HG03039 (cell line): Measurements from ENCODE around the gene RFT1.

ENCODE experiments used
- ATAC-seq: cut with Tn5 transposase; IDR thresholded peaks from one replicate; pipeline ENCODE4 v1.9.1; 2021; ENCODE audit warnings: mild to moderate bottlenecking, moderate library complexity; ENCODE audit not compliant: unreplicated experiment

RFT1 gene, protein sequence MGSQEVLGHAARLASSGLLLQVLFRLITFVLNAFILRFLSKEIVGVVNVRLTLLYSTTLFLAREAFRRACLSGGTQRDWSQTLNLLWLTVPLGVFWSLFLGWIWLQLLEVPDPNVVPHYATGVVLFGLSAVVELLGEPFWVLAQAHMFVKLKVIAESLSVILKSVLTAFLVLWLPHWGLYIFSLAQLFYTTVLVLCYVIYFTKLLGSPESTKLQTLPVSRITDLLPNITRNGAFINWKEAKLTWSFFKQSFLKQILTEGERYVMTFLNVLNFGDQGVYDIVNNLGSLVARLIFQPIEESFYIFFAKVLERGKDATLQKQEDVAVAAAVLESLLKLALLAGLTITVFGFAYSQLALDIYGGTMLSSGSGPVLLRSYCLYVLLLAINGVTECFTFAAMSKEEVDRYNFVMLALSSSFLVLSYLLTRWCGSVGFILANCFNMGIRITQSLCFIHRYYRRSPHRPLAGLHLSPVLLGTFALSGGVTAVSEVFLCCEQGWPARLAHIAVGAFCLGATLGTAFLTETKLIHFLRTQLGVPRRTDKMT

DNA sequence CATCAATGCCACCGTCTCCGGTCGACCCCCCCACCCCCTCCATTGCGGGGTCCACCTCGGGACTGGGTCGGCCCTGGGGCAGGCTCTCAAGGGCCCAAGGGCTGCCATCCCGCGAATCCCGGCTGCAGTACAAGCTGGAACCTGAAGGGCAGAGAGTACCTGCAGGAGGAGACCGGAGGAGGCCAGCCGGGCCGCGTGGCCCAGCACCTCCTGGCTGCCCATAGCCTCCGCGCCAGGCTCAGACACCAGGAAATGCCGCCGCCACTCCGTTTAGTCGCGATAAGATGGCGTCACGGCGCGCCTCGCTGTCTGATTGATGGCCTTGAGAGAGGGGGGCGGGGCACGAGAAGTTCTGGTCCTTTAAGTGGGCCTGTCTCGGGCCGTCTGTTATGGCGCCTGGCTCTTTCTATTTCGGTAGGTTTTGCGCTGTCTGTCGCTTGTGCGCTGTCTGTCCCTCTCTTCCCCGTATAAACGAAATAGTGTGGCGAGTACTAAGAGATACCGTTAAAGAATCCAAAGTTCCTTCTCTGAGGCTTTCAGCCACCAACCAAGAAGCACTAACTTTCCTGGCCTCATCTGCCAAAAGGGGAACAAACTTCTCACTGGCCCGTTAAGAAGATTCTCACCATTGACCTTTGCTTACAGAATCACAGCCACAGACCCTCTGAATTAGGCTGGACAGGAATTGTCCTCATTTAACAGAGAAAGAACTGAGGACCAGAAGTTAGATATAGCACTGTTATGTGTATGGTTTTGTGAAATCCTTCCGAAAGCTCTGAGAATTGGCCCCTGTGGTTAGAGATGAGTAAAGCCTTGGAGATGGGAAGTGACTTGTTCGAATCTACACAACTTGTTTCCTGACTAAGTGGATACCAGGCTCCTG is at the start of gene RFT1:
TSS of gene RFT1 (minus strand) at position 257 of the 883 bp plus-strand sequence. CDS start at position 222, 35 bp downstream.
- peak; percentile 70 for ATAC-seq

DNA sequence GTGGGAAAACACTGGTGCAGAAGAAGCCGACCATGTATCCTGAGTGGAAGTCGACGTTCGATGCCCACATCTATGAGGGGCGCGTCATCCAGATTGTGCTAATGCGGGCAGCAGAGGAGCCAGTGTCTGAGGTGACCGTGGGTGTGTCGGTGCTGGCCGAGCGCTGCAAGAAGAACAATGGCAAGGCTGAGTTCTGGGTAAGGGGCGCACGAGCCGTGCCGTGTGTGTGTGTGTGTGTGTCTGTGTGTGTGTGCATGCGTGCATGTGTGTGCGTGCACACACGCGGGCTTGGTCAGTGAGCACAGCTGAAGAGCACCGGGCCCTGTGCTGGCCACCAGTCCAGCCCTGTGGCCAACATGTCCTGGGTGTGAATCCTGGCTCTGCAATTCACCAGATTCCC is 49.3 kb upstream of the RFT1 start:
- ATAC-seq: no peak

DNA sequence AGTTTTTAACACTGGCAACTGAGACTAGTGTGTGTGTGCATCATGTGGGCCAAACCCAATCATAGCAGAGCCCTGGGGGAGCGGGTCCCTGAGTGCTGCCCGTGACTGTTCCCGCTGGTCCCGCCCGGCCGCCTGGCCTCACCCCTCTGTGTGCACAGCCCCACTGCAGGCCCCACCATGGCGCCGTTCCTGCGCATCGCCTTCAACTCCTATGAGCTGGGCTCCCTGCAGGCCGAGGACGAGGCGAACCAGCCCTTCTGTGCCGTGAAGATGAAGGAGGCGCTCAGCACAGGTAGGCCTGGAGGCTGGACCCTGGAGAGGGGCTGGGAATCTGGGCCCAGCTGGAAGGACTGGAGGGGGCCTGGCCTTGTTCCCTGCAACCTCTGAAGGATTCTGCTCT is 48.0 kb upstream of the RFT1 start:
- no peak for ATAC-seq

DNA sequence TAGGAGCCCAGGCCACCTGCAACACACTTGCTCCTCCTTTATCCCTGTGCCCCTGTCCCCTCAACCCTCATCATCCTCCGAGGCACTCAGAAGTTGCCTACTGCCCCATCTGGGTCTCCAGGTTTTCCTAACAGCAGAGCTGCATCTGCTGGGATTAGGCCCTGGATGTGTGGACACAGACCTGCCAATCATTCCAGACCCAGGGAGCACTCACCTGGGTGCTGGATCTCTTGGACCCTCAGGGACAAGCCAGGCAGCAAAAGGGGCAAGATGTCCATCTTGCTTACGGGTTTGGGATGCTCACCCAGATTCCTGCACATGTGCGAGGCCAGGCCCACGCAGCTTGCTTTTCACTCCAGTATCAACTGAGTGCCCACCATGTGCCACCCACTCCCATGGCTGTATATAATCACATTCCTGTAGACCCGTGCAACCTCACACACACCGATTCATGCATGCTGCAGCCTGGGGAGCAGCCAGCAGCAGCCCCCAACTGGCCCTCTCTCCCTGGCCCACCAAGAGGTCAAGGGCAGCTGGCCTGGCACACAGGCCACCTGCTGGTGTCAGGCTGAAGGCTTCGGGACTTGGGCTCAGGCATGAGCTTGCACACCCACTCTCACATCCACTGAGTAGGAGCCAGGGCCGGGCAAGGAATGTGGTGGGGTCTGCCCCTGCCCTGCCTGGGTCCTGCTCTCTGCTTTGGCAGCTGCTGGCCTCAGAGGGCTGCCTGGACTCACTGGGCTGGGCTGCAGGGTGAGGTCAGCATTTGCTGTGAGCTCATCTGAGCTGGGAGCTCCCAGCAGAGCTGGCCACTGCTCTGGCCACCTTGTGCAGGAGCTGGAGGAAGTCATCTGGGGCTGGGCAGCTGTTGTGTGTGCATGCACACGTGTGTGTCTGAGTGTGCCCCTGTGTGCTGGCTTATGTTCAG is 45.6 kb upstream of the RFT1 start:
- no peak for ATAC-seq

DNA sequence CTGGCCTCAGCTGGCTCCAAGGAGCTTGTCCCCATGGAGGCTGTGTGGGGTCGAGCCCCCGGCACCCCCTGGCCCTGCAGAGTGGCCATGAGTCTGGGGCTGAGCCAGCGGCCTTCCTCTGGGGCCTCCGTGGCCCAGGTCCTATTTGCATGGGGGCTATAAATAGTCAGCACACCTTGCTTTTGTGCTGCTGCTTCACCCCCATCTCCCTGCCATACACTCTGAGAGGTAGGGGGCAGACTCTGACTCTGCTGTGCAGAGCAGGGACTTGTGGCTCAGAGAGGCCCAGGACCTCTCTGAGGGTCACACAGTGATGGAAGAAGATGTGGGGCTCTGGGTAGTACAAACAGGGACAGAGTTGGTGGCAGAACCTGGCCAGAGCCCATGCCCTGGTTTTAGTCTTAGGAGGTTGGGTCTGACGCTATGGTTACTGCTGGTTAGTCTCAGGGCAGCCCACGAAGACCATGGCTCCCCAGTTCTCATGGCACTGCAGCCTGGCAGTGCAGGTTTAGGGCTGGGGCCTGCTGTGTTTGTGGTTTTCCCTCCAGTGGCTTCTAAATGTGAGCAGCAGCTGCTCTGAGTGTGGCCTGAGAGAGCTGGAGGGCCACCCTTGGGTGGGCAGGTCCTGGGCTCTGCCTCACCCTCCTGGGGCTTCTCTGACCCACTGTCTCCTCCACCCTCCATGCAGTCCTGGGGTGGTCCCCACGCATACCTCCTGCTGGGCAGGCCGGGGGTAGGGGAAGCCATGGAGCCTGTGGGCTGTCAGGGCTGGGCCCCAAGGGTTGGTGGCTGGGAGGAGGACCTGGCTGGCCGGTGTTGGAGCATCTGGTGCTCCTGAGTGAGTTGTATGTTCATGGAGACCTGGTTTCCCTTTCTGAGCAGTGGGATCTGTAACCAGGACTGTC is 44.4 kb upstream of the RFT1 start:
- ATAC-seq: peak; percentile 39

DNA sequence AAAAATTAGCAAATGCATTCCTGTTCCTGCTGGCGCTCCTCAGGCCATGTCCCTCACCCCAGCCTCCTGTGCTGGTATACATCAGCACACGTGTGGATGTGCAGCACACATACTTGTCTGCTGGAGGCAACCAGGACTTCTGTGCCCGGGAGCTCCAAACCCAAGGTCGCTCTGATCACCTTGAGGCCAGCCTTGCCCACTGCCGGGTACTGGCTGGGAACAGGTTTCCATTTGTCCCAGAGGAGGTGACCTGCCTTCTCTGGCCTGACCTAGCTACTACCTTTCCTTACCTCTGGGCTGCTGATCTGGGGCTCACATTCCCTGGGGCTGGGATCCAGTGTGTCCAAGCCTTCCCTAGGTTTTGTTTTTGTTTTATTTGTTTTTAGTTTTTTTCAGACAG is 42.9 kb upstream of the RFT1 start:
- ATAC-seq: no peak

DNA sequence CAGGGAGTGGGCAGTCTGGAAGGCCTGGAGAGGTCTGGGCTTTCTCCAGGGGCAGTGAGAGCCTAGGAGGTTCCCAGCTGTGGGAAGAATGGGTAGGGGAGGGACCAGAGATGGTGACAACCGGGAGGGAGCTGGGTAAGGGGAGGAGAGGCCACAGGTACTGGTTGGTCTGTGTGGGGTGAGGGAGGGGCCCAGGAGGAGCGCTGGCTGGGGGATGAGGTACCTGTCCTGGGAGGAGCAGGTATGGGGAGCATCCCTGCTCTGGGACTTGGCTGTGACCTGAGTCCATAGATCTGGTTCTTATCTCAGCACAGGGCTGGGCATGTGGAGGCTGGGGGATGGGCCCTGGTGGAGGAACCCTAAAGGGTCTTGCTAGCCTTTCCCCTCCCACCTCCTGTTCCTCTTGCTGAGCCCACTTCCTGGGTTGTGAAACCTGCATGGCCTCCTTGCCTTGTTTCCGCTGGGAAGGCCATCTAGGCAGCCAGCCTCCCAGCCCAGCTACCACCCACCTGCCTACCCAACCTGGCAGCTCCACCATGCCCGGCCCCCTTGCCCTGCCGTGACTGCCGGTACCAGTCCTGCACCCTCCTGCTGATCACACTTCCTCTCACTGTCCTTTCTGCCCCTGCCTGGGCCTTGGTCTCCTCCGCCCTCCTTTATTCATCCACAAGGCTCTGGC is 41.7 kb upstream of the RFT1 start:
- ATAC-seq: no peak

DNA sequence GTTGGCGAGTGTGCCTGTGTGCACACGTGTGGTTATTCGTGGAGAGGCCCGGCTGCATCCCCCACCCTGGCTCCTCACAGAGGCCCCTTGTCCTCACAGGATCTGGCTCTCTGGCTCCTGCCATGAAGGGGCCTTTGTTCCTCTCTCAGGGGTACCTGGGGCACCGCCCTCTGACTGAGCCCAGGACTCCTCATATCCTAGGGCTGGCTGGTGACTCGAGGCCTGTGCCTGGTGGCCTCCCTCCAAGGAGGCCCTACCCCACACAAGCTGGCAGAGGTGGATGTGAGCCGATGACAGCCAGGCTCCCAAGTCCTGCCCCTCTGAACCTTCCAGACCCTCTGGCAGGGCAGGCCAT is 40.8 kb upstream of the RFT1 start:
- no peak for ATAC-seq

DNA sequence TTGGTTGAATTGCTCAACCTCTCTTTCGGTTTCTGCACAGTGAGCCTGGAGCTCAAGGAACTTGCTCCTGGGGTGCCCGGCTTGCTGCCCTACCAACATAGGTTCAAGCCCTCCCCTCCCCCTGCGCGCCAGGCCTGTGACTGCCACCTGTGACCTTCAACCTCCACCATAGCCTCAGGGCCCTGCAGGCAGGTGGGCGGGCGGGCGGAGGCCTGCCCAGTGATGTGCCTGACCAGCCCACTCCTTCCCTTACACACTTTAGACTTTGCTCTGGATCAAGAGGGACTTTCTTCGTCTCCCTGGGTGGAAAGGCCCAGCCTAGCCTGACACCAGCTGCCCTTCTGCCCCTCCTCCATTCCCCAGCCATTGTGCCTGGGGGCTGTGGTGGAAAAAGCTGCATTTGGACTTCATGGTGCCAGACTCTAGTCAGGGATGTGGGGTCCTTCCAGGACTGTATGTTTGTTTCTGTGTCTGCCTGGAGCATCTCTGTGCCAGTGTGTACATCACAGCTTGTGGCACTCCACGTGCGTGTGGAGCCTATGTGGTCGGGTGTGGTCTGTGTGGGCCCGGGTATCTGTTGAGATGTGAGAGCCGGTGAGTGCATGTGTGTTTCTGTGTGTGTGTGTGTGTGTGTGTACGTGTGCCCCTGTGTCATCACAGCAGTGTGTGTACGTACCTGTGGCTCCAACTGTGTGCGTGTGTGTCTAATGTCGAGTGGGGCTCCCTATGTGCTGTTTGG is 40.3 kb upstream of the RFT1 start:
- peak; percentile 30 for ATAC-seq

DNA sequence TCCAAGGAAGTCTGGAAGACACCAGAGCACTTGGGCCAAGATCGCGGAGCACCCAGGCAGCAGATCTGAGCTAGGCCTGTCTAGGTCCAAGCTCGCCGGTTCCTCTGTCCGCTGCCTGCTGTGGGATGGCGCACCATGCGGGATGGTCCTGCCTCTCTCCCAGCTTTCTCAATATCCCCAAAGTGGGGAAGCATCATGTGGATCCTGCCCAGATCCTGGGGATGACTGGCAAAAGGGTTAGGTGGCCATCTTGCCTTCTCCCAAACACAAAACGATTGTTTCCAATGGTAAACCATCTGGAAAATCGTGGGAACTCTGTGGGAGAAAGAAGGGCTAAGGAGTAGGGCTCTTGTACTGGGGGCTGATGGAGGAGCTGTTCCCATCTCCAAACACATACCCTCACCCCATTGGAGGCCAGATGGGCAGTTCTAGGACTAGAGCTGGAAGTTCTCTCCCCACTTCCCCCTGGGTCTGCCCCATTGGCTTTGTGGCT is 39.6 kb upstream of the RFT1 start:
- no peak for ATAC-seq

DNA sequence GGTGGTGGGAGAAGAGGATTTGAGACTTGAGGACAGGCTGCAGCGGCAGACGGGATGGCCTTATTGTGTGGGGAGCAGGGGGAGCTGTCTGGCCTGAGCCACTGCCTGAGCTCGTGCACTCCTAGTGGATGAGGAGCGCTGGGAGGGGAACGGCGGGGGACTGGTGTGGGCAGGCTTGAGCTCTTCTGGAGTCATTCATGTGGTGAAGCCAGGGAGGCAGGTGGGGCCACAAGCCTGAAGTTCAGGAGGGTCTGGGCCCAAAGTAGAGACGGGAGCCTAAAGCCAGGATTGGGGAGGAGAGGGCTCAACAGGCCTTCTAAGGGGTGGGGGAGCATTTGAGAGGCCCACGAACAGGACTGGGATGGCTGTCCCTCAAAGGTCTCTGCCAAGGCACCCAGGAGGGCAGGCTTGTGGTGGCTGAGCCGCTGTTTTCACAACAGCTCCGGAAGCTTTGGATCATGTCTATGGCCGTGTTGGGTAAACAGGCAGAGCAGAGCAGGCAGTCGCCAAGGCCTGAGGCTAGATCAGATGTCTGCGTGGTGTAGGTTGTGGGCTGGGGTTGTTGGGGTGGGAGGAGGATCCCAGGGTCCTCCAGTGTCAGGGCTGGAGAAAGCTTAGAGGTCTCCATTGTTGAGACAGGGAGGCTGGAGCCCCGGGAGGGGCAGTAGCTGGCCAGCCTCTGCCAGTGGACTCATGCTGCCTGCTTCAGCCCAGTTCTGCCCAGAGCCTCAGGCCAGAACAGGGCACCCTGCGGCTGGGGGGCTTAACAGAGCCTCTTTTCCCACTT is 39.0 kb upstream of the RFT1 start:
- no peak for ATAC-seq

DNA sequence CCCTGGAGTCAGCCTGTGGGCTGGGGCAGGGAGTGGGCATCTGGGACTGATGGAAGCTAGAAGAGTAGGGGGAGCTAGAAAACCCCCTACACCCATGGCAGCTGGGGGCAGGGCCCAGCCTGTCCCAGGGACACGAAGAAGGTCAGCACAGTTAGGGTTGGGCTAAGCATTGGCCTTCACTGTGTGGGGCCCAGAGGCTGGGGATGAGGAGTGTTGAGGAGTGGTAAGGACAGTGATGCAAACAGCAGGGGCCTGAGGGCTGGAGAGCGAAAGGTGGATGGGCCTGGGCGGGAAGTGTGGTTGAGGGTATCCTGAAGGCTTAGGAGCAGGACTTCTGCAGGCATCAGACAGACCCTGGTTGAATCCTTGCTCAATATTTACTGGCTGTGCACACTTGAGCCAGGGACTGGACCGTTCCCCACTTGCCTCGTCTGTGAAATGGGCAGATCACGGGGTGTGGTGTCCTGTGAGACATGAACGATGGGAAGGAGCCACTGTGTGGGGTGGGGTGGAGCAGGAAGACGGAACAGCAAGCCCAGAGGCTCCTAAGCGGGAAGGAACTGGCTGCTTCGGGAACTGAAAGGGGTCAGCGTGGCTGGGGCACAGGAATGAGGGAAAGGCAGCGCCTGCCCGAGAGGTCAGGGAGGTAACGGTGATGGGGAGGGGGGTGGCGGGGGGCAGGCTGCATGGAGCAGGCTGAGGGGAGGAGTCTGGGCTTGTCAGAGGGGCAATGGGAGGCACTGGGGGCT is 38.1 kb upstream of the RFT1 start:
- ATAC-seq: no peak

DNA sequence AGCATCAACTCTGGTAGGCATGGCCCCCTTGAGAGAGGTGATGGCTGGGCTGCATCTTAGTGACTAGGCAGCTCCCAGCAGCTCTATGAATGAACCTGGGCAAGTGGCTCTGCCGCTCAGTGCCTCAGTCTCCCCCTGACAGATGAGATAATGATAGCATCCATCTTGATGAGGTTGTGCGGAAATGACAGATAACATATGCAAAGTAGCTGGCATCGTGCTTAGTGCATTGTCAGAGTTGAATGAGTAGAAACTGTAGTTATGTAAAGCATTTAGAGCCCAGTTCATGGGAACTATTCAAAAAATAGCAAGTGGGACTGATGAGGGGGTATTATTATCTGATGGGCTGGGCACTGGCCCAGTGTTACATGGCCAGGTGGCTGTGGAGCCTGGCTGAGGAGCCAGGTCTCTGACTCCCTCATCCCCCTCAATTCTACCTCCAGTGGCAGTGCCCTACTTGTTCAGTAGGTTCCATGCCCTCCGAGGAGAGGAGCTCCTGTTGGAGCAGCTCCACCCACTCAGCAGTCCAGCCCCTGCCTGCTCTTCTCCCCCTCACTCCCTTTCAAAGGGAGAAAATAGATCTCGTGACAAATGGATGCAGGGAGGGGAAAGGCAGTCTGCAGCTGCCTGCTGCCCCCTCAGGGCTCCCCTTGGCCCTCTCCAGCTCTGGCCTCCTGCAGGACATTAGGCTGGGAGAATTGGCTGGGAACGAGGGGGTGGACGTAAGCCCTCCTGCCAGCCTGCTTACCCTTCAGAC is 37.4 kb upstream of the RFT1 start:
- ATAC-seq: no peak

DNA sequence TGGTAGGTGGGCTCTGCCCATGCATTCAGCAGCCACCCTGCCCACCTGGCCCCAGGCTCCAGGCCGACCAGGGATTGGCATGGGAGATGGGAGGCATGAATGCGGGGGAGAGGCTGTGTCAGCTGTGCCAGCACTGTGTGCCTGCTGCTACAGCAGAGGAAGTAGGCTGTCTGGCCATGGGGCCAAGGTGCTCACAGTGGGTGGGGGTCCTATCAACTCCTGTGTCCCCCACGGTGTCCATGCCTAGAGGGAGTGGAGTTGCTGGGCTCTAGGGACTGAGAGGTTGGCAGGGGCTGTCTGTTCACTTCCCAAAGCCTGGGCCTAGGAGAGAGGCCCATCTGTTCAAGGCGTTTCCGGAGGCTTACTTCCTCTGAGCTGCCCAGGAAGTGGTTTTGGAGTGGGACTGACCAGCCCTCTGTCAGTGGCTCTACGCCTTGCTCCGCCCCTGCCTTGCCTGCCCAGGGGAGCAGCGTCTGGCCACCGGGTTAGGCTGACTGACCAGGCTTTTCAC is 36.6 kb upstream of the RFT1 start:
- no peak for ATAC-seq

DNA sequence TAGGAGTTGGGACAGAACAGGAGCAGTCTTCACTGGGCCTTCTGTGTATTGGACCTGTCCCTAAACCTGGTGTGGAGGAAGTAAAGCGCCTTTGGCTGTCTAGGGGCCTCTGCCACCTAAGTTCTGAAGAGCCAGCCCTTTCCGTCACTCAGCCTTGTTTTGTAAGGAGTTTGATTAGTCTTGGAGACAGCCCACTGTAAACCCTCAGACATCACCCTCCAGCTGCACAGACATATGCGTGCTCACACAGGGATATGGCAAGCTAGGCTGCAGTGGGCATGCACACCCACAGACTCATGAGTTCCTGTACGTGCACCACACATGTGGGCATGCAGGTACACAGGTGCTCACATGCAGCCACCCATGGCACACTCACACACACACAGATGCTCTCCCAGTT is 36.0 kb upstream of the RFT1 start:
- ATAC-seq: no peak

DNA sequence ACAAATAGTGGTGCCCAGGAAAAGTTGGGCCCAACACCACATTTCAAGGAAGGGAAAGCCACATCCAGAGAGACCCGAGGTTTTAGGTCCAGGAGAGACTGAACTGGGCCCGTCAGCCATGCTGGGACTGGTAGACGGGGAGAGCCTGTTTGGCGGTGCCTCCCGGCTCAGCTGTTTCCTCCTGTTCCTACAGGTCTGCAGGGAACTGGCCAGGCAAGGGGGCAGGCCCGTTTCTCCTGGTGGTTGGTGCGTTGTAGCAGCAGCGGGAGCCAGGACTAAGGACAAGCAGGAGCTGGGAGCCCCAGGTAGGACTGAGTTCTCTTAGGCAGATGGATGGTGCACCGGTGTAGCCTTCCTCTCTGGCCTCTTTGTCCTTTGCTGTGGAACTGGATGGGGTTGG is 34.7 kb upstream of the RFT1 start:
- ATAC-seq: no peak
